HL-60 (cell line): ENCODE results near the gene MINDY1.

ENCODE experiments used
- GABPA ChIP-seq: IDR thresholded peaks from 2 replicates; pipeline ENCODE4 v1.6.1; 2012; ENCODE audit warnings: low read depth
- POLR2AphosphoS5 ChIP-seq: IDR thresholded peaks from 2 replicates; pipeline ENCODE4 v1.6.1; 2012; ENCODE audit warnings: low read depth
- SPI1 ChIP-seq: IDR thresholded peaks from 2 replicates; pipeline ENCODE4 v1.6.1; 2012; ENCODE audit warnings: low read depth, mild to moderate bottlenecking, borderline replicate concordance
- TF ChIP-seq, protein P1 (sequence below): IDR thresholded peaks from one replicate; pipeline ENCODE4 v1.5.1; 2011; ENCODE audit warnings: low read length, control low read depth, inconsistent platforms; ENCODE audit not compliant: insufficient read depth
- TF ChIP-seq, protein P2 (sequence below): IDR thresholded peaks from 2 replicates; pipeline ENCODE4 v1.6.1; 2012; ENCODE audit warnings: low read depth; ENCODE audit not compliant: insufficient replicate concordance

DNA sequence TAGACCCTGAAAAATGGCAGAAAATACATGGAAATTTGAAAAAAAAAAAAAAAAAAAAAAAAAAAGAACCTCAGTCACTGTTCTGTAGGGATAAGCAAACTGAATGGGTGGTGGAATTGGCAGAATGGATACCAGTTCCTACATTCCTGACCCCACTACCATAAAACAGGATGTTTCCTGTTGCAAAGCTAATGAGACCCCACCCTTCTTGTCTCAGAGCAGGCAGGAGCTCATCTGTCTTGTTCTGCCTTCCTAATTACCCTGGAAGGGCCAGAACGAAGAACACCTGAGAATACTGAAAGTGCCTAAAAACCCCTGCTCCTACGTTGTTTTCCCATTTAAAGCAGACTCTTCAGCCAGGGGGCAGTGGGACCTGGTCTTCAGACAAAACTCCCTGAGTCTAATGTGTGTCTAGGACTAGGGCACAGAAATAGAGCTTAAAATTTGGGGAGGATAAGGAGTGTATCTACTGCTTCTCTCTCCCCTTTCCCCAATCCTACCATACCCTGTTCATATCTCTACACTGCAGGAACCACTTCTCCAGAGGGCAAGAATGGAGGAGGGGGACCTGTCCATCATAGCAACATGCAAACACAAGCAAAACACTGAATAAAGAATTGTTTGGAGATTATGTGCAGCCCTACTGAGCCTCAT, 44.8 kb upstream of the MINDY1 start:
- TF ChIP-seq, protein P1, sequence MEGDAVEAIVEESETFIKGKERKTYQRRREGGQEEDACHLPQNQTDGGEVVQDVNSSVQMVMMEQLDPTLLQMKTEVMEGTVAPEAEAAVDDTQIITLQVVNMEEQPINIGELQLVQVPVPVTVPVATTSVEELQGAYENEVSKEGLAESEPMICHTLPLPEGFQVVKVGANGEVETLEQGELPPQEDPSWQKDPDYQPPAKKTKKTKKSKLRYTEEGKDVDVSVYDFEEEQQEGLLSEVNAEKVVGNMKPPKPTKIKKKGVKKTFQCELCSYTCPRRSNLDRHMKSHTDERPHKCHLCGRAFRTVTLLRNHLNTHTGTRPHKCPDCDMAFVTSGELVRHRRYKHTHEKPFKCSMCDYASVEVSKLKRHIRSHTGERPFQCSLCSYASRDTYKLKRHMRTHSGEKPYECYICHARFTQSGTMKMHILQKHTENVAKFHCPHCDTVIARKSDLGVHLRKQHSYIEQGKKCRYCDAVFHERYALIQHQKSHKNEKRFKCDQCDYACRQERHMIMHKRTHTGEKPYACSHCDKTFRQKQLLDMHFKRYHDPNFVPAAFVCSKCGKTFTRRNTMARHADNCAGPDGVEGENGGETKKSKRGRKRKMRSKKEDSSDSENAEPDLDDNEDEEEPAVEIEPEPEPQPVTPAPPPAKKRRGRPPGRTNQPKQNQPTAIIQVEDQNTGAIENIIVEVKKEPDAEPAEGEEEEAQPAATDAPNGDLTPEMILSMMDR, result no peak
- TF ChIP-seq POLR2AphosphoS5 (no peak), GABPA (no peak), SPI1 (no peak)
- TF ChIP-seq, protein P2, sequence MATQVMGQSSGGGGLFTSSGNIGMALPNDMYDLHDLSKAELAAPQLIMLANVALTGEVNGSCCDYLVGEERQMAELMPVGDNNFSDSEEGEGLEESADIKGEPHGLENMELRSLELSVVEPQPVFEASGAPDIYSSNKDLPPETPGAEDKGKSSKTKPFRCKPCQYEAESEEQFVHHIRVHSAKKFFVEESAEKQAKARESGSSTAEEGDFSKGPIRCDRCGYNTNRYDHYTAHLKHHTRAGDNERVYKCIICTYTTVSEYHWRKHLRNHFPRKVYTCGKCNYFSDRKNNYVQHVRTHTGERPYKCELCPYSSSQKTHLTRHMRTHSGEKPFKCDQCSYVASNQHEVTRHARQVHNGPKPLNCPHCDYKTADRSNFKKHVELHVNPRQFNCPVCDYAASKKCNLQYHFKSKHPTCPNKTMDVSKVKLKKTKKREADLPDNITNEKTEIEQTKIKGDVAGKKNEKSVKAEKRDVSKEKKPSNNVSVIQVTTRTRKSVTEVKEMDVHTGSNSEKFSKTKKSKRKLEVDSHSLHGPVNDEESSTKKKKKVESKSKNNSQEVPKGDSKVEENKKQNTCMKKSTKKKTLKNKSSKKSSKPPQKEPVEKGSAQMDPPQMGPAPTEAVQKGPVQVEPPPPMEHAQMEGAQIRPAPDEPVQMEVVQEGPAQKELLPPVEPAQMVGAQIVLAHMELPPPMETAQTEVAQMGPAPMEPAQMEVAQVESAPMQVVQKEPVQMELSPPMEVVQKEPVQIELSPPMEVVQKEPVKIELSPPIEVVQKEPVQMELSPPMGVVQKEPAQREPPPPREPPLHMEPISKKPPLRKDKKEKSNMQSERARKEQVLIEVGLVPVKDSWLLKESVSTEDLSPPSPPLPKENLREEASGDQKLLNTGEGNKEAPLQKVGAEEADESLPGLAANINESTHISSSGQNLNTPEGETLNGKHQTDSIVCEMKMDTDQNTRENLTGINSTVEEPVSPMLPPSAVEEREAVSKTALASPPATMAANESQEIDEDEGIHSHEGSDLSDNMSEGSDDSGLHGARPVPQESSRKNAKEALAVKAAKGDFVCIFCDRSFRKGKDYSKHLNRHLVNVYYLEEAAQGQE, result no peak
